Neural progenitor cell (in vitro differentiated cells): ENCODE data around the gene OTUD7B. TPM values are rescaled to one million over a fixed set of nuclear protein-coding genes. Genes with fewer than 3 reads are reported as not detected.
A peak's percentile ranks its signal among the peaks of the same experiment; 100 is the strongest.

Experiments used
- DNase-seq: peaks from one replicate; pipeline ENCODE4 v3.0.0-alpha.2; 2016; ENCODE audit warnings: low spot score
- H2AFZ ChIP-seq: fragments of 200-600 bp; sonication (generic); replicated peaks from 2 replicates; pipeline ENCODE4 v1.6.1; 2016; ENCODE audit warnings: antibody characterized with exemption
- H3F3A ChIP-seq: fragments of 200-600 bp; sonication (generic); 2 replicates; pipeline ENCODE4 v1.6.1; 2016; ENCODE audit warnings: antibody characterized with exemption, low read depth
- H3K27ac ChIP-seq: fragments of 200-600 bp; sonication (generic); 2 replicates; pipeline ENCODE4 v1.5.1; 2016; ENCODE audit warnings: mild to moderate bottlenecking
- H3K27me3 ChIP-seq: fragments of 200-600 bp; sonication (generic); 2 replicates; pipeline ENCODE4 v1.6.1; 2016; ENCODE audit warnings: mild to moderate bottlenecking, moderate library complexity
- H3K36me3 ChIP-seq: fragments of 200-600 bp; sonication (generic); 2 replicates; pipeline ENCODE4 v1.5.1; 2016
- H3K4me1 ChIP-seq: fragments of 200-600 bp; sonication (generic); 2 replicates; pipeline ENCODE4 v1.6.1; 2016; ENCODE audit warnings: mixed run types
- H3K4me2 ChIP-seq: fragments of 200-600 bp; sonication (generic); 2 replicates; pipeline ENCODE4 v1.6.1; 2016
- H3K4me3 ChIP-seq: fragments of 200-600 bp; sonication (generic); 2 replicates; pipeline ENCODE4 v1.5.1; 2016
- H3K79me2 ChIP-seq: fragments of 200-600 bp; sonication (generic); 2 replicates; pipeline ENCODE4 v1.6.1; 2016; ENCODE audit warnings: low read depth
- H3K9ac ChIP-seq: fragments of 200-600 bp; sonication (generic); 2 replicates; pipeline ENCODE4 v1.6.1; 2016
- H3K9me3 ChIP-seq: fragments of 200-600 bp; sonication (generic); 2 replicates; pipeline ENCODE4 v1.5.1; 2016; ENCODE audit warnings: low read depth
- H4K20me1 ChIP-seq: fragments of 200-600 bp; sonication (generic); 2 replicates; pipeline ENCODE4 v1.6.1; 2016; ENCODE audit warnings: low read depth
- H3K27ac Mint-ChIP-seq: 3 replicates; pipeline ENCODE4 v1.8.0; 2021; ENCODE audit warnings: mixed read lengths
- H3K27me3 Mint-ChIP-seq: 2 replicates; pipeline ENCODE4 v1.8.0; 2022; ENCODE audit warnings: low read depth, mild to moderate bottlenecking, inconsistent platforms, moderate library complexity, mixed read lengths; ENCODE audit not compliant: insufficient read depth
- H3K36me3 Mint-ChIP-seq: 3 replicates; pipeline ENCODE4 v1.8.0; 2021; ENCODE audit warnings: mixed read lengths
- H3K4me1 Mint-ChIP-seq: 3 replicates; pipeline ENCODE4 v1.8.0; 2021; ENCODE audit warnings: mixed read lengths
- H3K4me3 Mint-ChIP-seq: 3 replicates; pipeline ENCODE4 v1.8.0; 2021; ENCODE audit warnings: mild to moderate bottlenecking, moderate library complexity, mixed read lengths
- H3K9me3 Mint-ChIP-seq: 3 replicates; pipeline ENCODE4 v1.8.0; 2020; ENCODE audit warnings: mixed read lengths
- CTCF ChIP-seq: fragments of 200-600 bp; sonication (generic); IDR thresholded peaks from 2 replicates; pipeline ENCODE4 v1.5.1; 2017; ENCODE audit warnings: antibody characterized with exemption, mild to moderate bottlenecking
- EZH2 ChIP-seq: fragments of 200-600 bp; sonication (generic); IDR thresholded peaks from 2 replicates; pipeline ENCODE4 v1.6.1; 2017; ENCODE audit warnings: antibody characterized with exemption, mild to moderate bottlenecking, moderate library complexity
- EZH2phosphoT487 ChIP-seq: fragments of 200-600 bp; sonication (generic); IDR thresholded peaks from 2 replicates; pipeline ENCODE4 v1.6.1; 2017; ENCODE audit warnings: antibody characterized with exemption
- total RNA-seq: library from RNA; depleted of rRNA; stranded (reverse); fragments of >200 nt; gene quantifications from 2 replicates; pipeline ENCODE4 v1.2.3, GENCODE V29; 2015; ENCODE audit warnings: low replicate concordance

The OTUD7B gene
- total RNA-seq, 1 donor from 2014 or later, result 10.7 TPM

GRCh38 chr1:149917571-149918144 is 92.9 kb downstream of the OTUD7B start, which contains the start of gene SV2A:
Gene SV2A (minus strand): TSS chr1:149917844. CDS start chr1:149913840, 4,004 bp downstream.
- peak within 1 kb of the TSS; percentile 88 for H3K27ac Mint-ChIP-seq
- peaks cover 36% of the 10 kb centered on the region for H3K79me2 ChIP-seq
- TF ChIP-seq EZH2, result no peak
- TF ChIP-seq EZH2phosphoT487, result no peak
- TF ChIP-seq CTCF, result no peak
- H3F3A ChIP-seq, result peaks cover 26% of the 10 kb centered on the region
- peak within 1 kb of the TSS; percentile 95 for H3K4me3 Mint-ChIP-seq
- H3K27me3 Mint-ChIP-seq, result peaks cover 3% of the 10 kb centered on the region
- H3K27ac ChIP-seq, result no peak within 1 kb of the TSS
- H3K9ac ChIP-seq, result peak within 1 kb of the TSS; percentile 46
- no peaks in the 10 kb centered on the region for H3K36me3 ChIP-seq
- H3K4me1 ChIP-seq, result peaks cover 28% of the 10 kb centered on the region
- H3K4me2 ChIP-seq, result peak within 1 kb of the TSS; percentile 89
- peaks cover 14% of the 10 kb centered on the region for H3K36me3 Mint-ChIP-seq
- no peaks in the 10 kb centered on the region for H3K9me3 ChIP-seq
- peaks cover 36% of the 10 kb centered on the region for H3K4me1 Mint-ChIP-seq
- H3K4me3 ChIP-seq, result peak within 1 kb of the TSS; percentile 94
- peak; percentile 86 for DNase-seq
- H3K27me3 ChIP-seq, result no peaks in the 10 kb centered on the region
- peaks cover 8% of the 10 kb centered on the region for H4K20me1 ChIP-seq
- H2AFZ ChIP-seq, result peak within 1 kb of the TSS; percentile 87
- peaks cover 3% of the 10 kb centered on the region for H3K9me3 Mint-ChIP-seq

- peaks cover 36% of the 10 kb centered on the region for H3K4me1 Mint-ChIP-seq
- Histone ChIP-seq H3K27me3 (no peaks in the 10 kb centered on the region), H3K36me3 (no peaks in the 10 kb centered on the region), H3K4me1 (peaks cover 28% of the 10 kb centered on the region), H3K27ac (no peak overlapping the region), H3K9ac (no peak overlapping the region), H3K79me2 (peaks cover 36% of the 10 kb centered on the region), H3K4me2 (peak overlapping the region; percentile 89), H3K9me3 (no peaks in the 10 kb centered on the region), H3F3A (peaks cover 21% of the 10 kb centered on the region), H2AFZ (no peak overlapping the region), H4K20me1 (peaks cover 8% of the 10 kb centered on the region), H3K4me3 (peak overlapping the region; percentile 94)
- H3K36me3 Mint-ChIP-seq, result peaks cover 18% of the 10 kb centered on the region
- peak overlapping the region; percentile 95 for H3K4me3 Mint-ChIP-seq
- H3K9me3 Mint-ChIP-seq, result peaks cover 3% of the 10 kb centered on the region
- no peak for DNase-seq
- H3K27me3 Mint-ChIP-seq, result peaks cover 3% of the 10 kb centered on the region
- H3K27ac Mint-ChIP-seq, result no peak overlapping the region
- TF ChIP-seq EZH2 (no peak), EZH2phosphoT487 (no peak), CTCF (no peak)
Observed at GRCh38 chr1:149916898-149917252, 93.7 kb downstream of the OTUD7B start.

- Mint-ChIP-seq H3K4me3 (peak overlapping the region; percentile 95), H3K27ac (peak overlapping the region; percentile 48)
- no peak for DNase-seq
Observed at GRCh38 chr1:149916193-149916897, 94.2 kb downstream of the OTUD7B start.

More at GRCh38 chr1:149916193-149916897, 94.2 kb downstream of the OTUD7B start:
- H3K4me3 ChIP-seq, result peak overlapping the region; percentile 94
- no peak for TF ChIP-seq EZH2
- no peak for TF ChIP-seq EZH2phosphoT487
- no peak for TF ChIP-seq CTCF
- H3K4me1 Mint-ChIP-seq, result peaks cover 36% of the 10 kb centered on the region
- H3K27ac ChIP-seq, result peak overlapping the region; percentile 45
- H3F3A ChIP-seq, result peaks cover 16% of the 10 kb centered on the region
- H3K9me3 ChIP-seq, result no peaks in the 10 kb centered on the region
- H3K27me3 ChIP-seq, result no peaks in the 10 kb centered on the region
- no peak overlapping the region for H3K9ac ChIP-seq
- no peaks in the 10 kb centered on the region for H3K36me3 ChIP-seq
- H2AFZ ChIP-seq, result no peak overlapping the region
- H3K4me1 ChIP-seq, result peaks cover 28% of the 10 kb centered on the region
- peaks cover 3% of the 10 kb centered on the region for H3K9me3 Mint-ChIP-seq
- peaks cover 22% of the 10 kb centered on the region for H3K36me3 Mint-ChIP-seq
- peaks cover 8% of the 10 kb centered on the region for H4K20me1 ChIP-seq
- peaks cover 36% of the 10 kb centered on the region for H3K79me2 ChIP-seq
- H3K4me2 ChIP-seq, result peak overlapping the region; percentile 89
- peaks cover 3% of the 10 kb centered on the region for H3K27me3 Mint-ChIP-seq
